ENCODE results near the gene TAMALIN.

Gene TAMALIN

GRCh38 chr12:52027085-52027843, 20.5 kb downstream of the TAMALIN start:
- DNase-seq (ENCODE audit: insufficient read length, low spot score), result no peak
- FAIRE-seq, result no peak

GRCh38 chr12:52029685-52030084, 22.9 kb downstream of the TAMALIN start:
- DNase-seq (ENCODE audit: insufficient read length, low spot score), result peak; percentile 92
- FAIRE-seq, result peak; percentile 20
- TF ChIP-seq POLR2A (IDR thresholded peaks at IDR 0.05; ENCODE audit: low read depth, low read length), result no peak

More at GRCh38 chr12:52027085-52027843, 20.5 kb downstream of the TAMALIN start:
- no peak for TF ChIP-seq POLR2A (IDR thresholded peaks at IDR 0.05; ENCODE audit: low read depth, low read length)

- no peak for TF ChIP-seq POLR2A (IDR thresholded peaks at IDR 0.05; ENCODE audit: low read depth, low read length)
- FAIRE-seq (no peak), DNase-seq (ENCODE audit: insufficient read length, low spot score) (no peak)
These were observed 25.7 kb downstream of the TAMALIN start for GRCh38 chr12:52032446-52032803.

GRCh38 chr12:52032804-52033445, 26.2 kb downstream of the TAMALIN start:
- TF ChIP-seq POLR2A (IDR thresholded peaks at IDR 0.05; ENCODE audit: low read depth, low read length), result no peak
- FAIRE-seq (peak; percentile 84), DNase-seq (ENCODE audit: insufficient read length, low spot score) (peak; percentile 98)

GRCh38 chr12:52033446-52034140, 26.8 kb downstream of the TAMALIN start:
- TF ChIP-seq POLR2A (IDR thresholded peaks at IDR 0.05; ENCODE audit: low read depth, low read length), result no peak
- DNase-seq (ENCODE audit: insufficient read length, low spot score) (no peak), FAIRE-seq (no peak)

- FAIRE-seq, result no peak
- no peak for TF ChIP-seq POLR2A (IDR thresholded peaks at IDR 0.05; ENCODE audit: low read depth, low read length)
- DNase-seq (ENCODE audit: insufficient read length, low spot score), result no peak
These were observed 28.4 kb downstream of the TAMALIN start for GRCh38 chr12:52035190-52035589.

GRCh38 chr12:52035926-52036325, 29.2 kb downstream of the TAMALIN start:
- no peak for TF ChIP-seq POLR2A (IDR thresholded peaks at IDR 0.05; ENCODE audit: low read depth, low read length)
- no peak for DNase-seq (ENCODE audit: insufficient read length, low spot score)
- no peak for FAIRE-seq

GRCh38 chr12:52036587-52037171, 29.9 kb downstream of the TAMALIN start:
- DNase-seq (ENCODE audit: insufficient read length, low spot score), result peak; percentile 68
- TF ChIP-seq POLR2A (IDR thresholded peaks at IDR 0.05; ENCODE audit: low read depth, low read length), result no peak
- FAIRE-seq, result no peak

GRCh38 chr12:52037248-52037861, 30.6 kb downstream of the TAMALIN start:
- no peak for DNase-seq (ENCODE audit: insufficient read length, low spot score)
- TF ChIP-seq POLR2A (IDR thresholded peaks at IDR 0.05; ENCODE audit: low read depth, low read length), result no peak
- FAIRE-seq, result no peak

GRCh38 chr12:52038447-52038846, 31.7 kb downstream of the TAMALIN start:
- no peak for FAIRE-seq
- no peak for TF ChIP-seq POLR2A (IDR thresholded peaks at IDR 0.05; ENCODE audit: low read depth, low read length)

GRCh38 chr12:52041035-52041434, 34.3 kb downstream of the TAMALIN start:
- FAIRE-seq (no peak), DNase-seq (ENCODE audit: insufficient read length, low spot score) (no peak)
- TF ChIP-seq POLR2A (IDR thresholded peaks at IDR 0.05; ENCODE audit: low read depth, low read length), result no peak

More at GRCh38 chr12:52038447-52038846, 31.7 kb downstream of the TAMALIN start:
- DNase-seq (ENCODE audit: insufficient read length, low spot score), result no peak

GRCh38 chr12:52041695-52042123, 35.0 kb downstream of the TAMALIN start:
- DNase-seq (ENCODE audit: insufficient read length, low spot score), result no peak
- no peak for FAIRE-seq
- no peak for TF ChIP-seq POLR2A (IDR thresholded peaks at IDR 0.05; ENCODE audit: low read depth, low read length)

GRCh38 chr12:52042706-52043385, 36.1 kb downstream of the TAMALIN start:
- TF ChIP-seq POLR2A (IDR thresholded peaks at IDR 0.05; ENCODE audit: low read depth, low read length), result no peak
- DNase-seq (ENCODE audit: insufficient read length, low spot score), result no peak
- FAIRE-seq, result no peak

Data from H54 (cell line).